Measurements from ENCODE around the gene S100A12. TPM values are rescaled to one million over a fixed set of nuclear protein-coding genes. Genes with fewer than 3 reads are reported as not detected.
"Not testable (repeated sequence)": the region's sequence is repeated elsewhere in the genome, so short reads cannot be mapped to it uniquely, and the experiment has no call there.

S100A12 gene
- total RNA-seq (not detected), polyA plus RNA-seq (10 to 100 TPM in 2 of 3 donors, 1 to 10 TPM in 1; 2.9 to 23.4 (median 20.8) TPM)

GRCh38 chr1:153375511-153375910 lies at the start of gene S100A12:
S100A12 (minus strand) TSS chr1:153375621; CDS start chr1:153374592, 1,029 bp downstream.
- TF ChIP-seq CTCF (IDR thresholded peaks at IDR 0.05) (no peak), EP300 (IDR thresholded peaks at IDR 0.05) (no peak), POLR2A (IDR thresholded peaks at IDR 0.05) (no peak), POLR2AphosphoS5 (IDR thresholded peaks at IDR 0.05) (no peak)
- peak; percentile 19 for DNase-seq
- intact Hi-C loops (cut with DNase I): no loop called here
- H3K4me1 ChIP-seq: no peaks in the 10 kb centered on the region
- 94% methylated on average over 1 of the region's 1 CpG for WGBS, 2 donors
- no peak within 1 kb of the TSS for H3K4me3 ChIP-seq
- no peak within 1 kb of the TSS for H3K27ac ChIP-seq
- no peaks in the 10 kb centered on the region for H3K9me3 ChIP-seq
- H3K36me3 ChIP-seq: no peaks in the 10 kb centered on the region
- H3K27me3 ChIP-seq: no peaks in the 10 kb centered on the region

GRCh38 chr1:153422450-153423068 lies 47.1 kb upstream of the S100A12 start:
- H3K4me3 ChIP-seq: no peak overlapping the region
- H3K27ac ChIP-seq: no peak overlapping the region
- peaks cover 0 to 4% (median 0%) of the 10 kb centered on the region in 3 donors for H3K27me3 ChIP-seq
- TF ChIP-seq EP300 (IDR thresholded peaks at IDR 0.05) (no peak), POLR2A (IDR thresholded peaks at IDR 0.05) (no peak), POLR2AphosphoS5 (IDR thresholded peaks at IDR 0.05) (no peak), CTCF (IDR thresholded peaks at IDR 0.05) (no peak)
- 7 to 8% methylated on average over 6 of the region's 6 CpGs for WGBS, 2 donors
- DNase-seq: no peak
- H3K9me3 ChIP-seq: no peaks in the 10 kb centered on the region
- H3K4me1 ChIP-seq: no peaks in the 10 kb centered on the region
- no peaks in the 10 kb centered on the region for H3K36me3 ChIP-seq
- intact Hi-C loops (cut with DNase I): no loop called here

GRCh38 chr1:153420306-153420705 lies 44.9 kb upstream of the S100A12 start:
- TF ChIP-seq EP300 (IDR thresholded peaks at IDR 0.05) (no peak), POLR2A (IDR thresholded peaks at IDR 0.05) (no peak), CTCF (IDR thresholded peaks at IDR 0.05) (no peak), POLR2AphosphoS5 (IDR thresholded peaks at IDR 0.05) (no peak)
- peaks cover 0 to 4% (median 0%) of the 10 kb centered on the region in 3 donors for H3K27me3 ChIP-seq
- H3K9me3 ChIP-seq: no peaks in the 10 kb centered on the region
- H3K4me1 ChIP-seq: no peaks in the 10 kb centered on the region
- H3K36me3 ChIP-seq: no peaks in the 10 kb centered on the region
- intact Hi-C loops (cut with DNase I): no loop called here
- 75 to 81% methylated on average over 2 of the region's 2 CpGs for WGBS, 2 donors
- DNase-seq: no peak
- H3K27ac ChIP-seq: no peak overlapping the region
- H3K4me3 ChIP-seq: no peak overlapping the region

- H3K4me1 ChIP-seq; H3K36me3 ChIP-seq; DNase-seq; H3K27ac ChIP-seq; H3K4me3 ChIP-seq; H3K27me3 ChIP-seq; intact Hi-C loops (cut with DNase I); H3K9me3 ChIP-seq: not testable (repeated sequence)
- 47 to 62% methylated on average over 2 of the region's 2 CpGs for WGBS, 2 donors
Observed at GRCh38 chr1:153419436-153419793, 44.0 kb upstream of the S100A12 start.

GRCh38 chr1:153418758-153419435 lies 43.5 kb upstream of the S100A12 start:
- H3K27ac ChIP-seq; H3K36me3 ChIP-seq; intact Hi-C loops (cut with DNase I); H3K27me3 ChIP-seq; H3K4me1 ChIP-seq; H3K4me3 ChIP-seq; H3K9me3 ChIP-seq; DNase-seq: not testable (repeated sequence)
- 54 to 70% methylated on average over 7 of the region's 7 CpGs for WGBS, 2 donors

All from sigmoid colon (tissue), 7 donors.